CD4-positive, alpha-beta T cell treated with Interleukin-1 beta for 1 hour (primary cell): ENCODE measurements around the gene SMOC2.
"Not testable (repeated sequence)": the region's sequence is repeated elsewhere in the genome, so short reads cannot be mapped to it uniquely, and the experiment has no call there.

Experiments used
- DNase-seq, 2 donors: peaks; one replicate each; pipeline ENCODE4 v3.0.0-alpha.2; 2020 to 2022

SMOC2 gene

GRCh38 chr6:168692193-168692914, 251.4 kb downstream of the SMOC2 start:
- no peak for DNase-seq

GRCh38 chr6:168692915-168693257, 251.9 kb downstream of the SMOC2 start:
- not testable (repeated sequence) for DNase-seq

GRCh38 chr6:168694797-168695196, 253.8 kb downstream of the SMOC2 start:
- DNase-seq: not testable (repeated sequence)

- no peak for DNase-seq
Observed at GRCh38 chr6:168695701-168696100, 254.7 kb downstream of the SMOC2 start.

- DNase-seq: no peak
Observed at GRCh38 chr6:168698923-168699322, 257.9 kb downstream of the SMOC2 start.

- no peak for DNase-seq
Observed at GRCh38 chr6:168699631-168700295, 258.8 kb downstream of the SMOC2 start.

GRCh38 chr6:168700880-168701279, 259.9 kb downstream of the SMOC2 start:
- no peak for DNase-seq

- DNase-seq: no peak
Observed at GRCh38 chr6:168703990-168704389, 263.0 kb downstream of the SMOC2 start.

- no peak for DNase-seq
Observed at GRCh38 chr6:168704678-168705077, 263.7 kb downstream of the SMOC2 start.

GRCh38 chr6:168705271-168705670, 264.3 kb downstream of the SMOC2 start:
- DNase-seq: not testable (repeated sequence)

GRCh38 chr6:168706471-168707177, 265.6 kb downstream of the SMOC2 start:
- no peak for DNase-seq

- no peak for DNase-seq
Observed at GRCh38 chr6:168708526-168708925, 267.5 kb downstream of the SMOC2 start.

GRCh38 chr6:168708984-168709383, 268.0 kb downstream of the SMOC2 start:
- DNase-seq: no peak

- no peak for DNase-seq
Observed at GRCh38 chr6:168709390-168709789, 268.4 kb downstream of the SMOC2 start.

- no peak for DNase-seq
Observed at GRCh38 chr6:168709991-168710390, 269.0 kb downstream of the SMOC2 start.

- no peak for DNase-seq
Observed at GRCh38 chr6:168711049-168711640, 270.2 kb downstream of the SMOC2 start.

- no peak for DNase-seq
Observed at GRCh38 chr6:168711666-168712300, 270.8 kb downstream of the SMOC2 start.

- DNase-seq: no peak
Observed at GRCh38 chr6:168712993-168713392, 272.0 kb downstream of the SMOC2 start.

- no peak for DNase-seq
Observed at GRCh38 chr6:168713839-168714238, 272.9 kb downstream of the SMOC2 start.

- no peak for DNase-seq
Observed at GRCh38 chr6:168714547-168715260, 273.7 kb downstream of the SMOC2 start.

GRCh38 chr6:168715643-168716481, 274.9 kb downstream of the SMOC2 start:
- DNase-seq: no peak
